ENCODE measurements around the gene JAZF1.

Gene JAZF1

DNA sequence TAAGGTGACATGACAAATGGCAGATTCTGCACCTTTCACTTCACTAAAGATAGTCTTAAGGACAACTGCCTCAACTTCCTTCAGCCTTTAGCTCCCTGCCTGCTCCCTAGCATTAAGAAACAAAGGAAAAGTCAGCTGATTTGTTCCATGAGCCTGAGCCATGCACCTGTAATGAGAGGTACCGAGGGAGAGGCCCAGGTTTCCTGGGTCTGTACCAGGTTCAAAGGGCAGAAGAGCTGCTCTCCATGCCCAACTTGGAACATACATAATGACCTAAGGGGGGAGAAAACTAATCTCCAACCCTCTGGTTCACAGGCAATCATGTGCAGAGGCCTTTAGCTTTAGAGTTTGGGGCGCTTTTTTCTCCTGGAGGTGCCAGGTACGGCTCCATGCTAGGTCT lies 111.2 kb downstream of the JAZF1 start:
- no peak for DNase-seq

DNA sequence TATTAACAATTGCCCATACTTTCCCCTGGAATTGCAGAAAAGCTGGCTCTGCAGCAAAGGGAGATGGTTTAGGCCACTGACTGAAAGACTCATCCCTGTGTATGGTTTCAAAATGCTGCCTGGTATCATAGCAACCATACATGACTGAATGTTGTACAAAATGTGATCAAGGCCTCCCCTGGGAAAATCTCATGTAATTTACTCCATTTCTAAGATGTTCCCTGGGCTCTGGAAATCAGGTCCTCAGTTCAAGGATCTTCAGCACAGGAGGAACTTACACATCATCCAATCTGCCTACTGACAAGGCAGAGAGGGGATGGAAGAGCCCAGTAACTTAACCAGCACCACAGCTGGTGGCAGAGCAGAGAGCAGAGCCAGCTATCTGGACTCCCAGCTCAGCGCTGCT lies 111.8 kb downstream of the JAZF1 start:
- no peak for DNase-seq

DNA sequence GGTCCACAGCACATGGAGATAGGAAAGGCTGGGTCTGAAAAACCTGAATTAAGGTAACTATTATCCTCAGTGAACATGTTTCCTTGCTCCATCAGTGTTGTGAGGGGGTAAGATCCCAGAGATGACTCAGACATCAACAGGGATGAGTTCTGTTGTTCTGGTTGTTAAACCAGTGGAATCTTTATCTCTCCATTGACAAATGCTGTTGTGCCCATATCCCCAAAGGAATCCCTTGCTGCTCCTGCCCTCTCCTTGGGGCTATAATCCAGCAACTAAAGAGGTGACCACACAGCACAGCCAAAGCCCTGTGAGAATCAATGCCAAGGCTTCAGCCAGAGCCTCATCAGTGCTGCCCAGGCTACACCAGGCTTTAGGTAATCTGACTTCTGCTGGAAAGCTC lies 113.4 kb downstream of the JAZF1 start:
- no peak for DNase-seq

- DNase-seq: no peak
These were observed 114.8 kb downstream of the JAZF1 start for GRCh38 chr7:28065721-28066285.

- no peak for DNase-seq
These were observed 115.3 kb downstream of the JAZF1 start for GRCh38 chr7:28065308-28065707.

DNA sequence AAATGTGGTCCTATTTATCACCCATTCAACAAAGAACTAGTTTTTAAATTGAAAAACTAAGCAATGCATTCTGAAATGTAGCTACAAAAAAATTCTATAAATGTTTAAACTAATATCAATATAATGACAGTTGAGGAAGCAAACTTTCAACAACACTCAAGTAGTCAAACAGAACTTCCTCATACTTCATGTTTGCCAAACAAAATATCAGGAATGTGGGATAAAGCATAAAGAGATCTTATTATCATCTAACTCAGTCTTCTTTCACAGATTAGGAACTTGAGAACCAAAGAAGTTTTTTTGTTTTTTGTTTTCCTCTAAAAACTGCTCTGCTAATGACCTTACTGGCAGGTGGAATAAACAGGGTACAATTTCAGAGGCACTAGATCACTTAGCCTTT lies 116.2 kb downstream of the JAZF1 start:
- DNase-seq: no peak

DNA sequence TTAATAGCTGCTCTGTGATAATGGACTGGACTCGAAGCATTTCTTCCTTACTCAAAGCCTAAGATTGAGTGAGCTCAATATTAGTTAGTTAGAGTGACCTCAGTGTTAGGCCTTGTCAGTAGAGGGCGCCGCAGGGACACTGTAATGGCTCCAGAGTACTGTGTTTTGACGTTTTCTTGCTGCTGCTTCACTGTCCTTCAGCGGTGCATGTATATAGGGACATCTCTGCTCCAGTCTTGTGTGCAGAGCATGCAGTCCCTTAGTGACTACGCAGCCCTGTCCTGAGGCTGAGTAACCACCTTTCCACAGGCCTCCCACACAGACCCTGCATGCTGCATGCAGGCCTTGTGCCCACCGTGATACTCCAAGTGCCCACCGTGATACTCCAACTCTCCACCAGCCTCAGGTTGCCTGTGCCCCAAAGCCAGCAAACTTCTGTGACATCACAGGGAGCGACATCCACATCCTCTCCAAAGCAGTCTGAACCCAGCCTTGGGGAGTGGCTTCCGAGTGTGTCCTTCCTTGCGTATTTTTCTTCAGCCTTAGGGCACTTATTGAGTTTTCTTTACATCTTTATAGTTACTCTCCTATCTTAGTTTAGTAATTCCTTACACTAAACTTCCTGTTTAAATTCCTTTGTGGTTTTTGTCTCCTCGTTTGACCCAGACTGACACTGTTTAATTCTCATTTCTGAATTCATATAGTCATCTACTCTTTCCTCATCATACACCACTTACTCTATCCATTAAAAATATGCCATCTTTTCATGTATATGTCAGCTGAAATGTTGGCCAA lies 118.2 kb downstream of the JAZF1 start:
- DNase-seq: no peak

- DNase-seq: no peak
These were observed 118.8 kb downstream of the JAZF1 start for GRCh38 chr7:28061824-28062196.

GRCh38 chr7:28060371-28060950 lies 120.1 kb downstream of the JAZF1 start:
- DNase-seq: no peak

DNA sequence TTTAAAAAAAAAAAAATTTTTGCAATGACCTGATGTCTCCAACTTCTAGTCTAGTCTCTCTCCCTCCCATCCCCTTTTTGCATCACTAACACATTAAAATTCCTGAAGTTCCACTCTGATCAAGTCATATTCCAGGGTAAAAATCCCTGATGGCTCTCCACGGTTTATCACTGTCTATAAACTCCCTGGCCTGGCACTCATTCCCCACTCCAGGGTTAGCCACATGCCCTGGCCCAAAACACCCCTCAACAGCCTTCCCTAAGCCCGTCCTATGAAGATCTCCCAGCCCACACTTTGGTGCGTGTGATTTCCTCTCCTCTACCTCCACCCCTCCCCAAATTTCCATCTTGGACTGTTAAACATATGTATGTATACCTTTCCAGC lies 125.4 kb downstream of the JAZF1 start:
- DNase-seq: no peak

DNA sequence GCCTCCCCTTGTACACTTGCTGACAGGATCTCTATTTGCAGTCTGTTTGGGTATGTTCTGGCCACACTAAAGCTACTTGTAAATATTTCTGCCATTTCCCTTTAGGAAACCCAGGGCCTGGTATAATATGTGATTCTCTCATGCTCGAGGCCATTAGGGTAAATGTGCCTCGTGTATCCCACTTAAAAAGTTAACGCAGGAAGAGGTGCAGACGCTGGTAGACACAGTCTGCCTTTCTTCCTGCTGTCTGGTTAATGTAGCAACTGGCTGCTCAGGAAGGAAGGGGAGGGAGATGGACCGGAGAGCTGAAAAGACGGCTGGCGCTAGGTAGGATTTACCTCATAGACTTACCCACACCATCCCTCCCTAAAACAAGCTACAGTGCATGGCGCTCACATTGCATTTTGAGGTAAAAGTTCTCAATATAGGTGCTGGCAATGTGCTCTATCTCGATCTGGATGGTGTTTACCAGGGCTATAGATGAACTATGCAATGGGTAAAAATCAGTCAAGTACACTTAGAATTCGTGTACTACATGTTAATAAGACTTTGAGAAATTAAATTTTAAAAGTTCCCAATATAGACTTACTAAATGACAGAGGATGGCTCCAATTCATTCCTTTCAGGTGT lies 125.9 kb downstream of the JAZF1 start:
- no peak for DNase-seq

GRCh38 chr7:28052933-28053332 lies 127.7 kb downstream of the JAZF1 start:
- no peak for DNase-seq

DNA sequence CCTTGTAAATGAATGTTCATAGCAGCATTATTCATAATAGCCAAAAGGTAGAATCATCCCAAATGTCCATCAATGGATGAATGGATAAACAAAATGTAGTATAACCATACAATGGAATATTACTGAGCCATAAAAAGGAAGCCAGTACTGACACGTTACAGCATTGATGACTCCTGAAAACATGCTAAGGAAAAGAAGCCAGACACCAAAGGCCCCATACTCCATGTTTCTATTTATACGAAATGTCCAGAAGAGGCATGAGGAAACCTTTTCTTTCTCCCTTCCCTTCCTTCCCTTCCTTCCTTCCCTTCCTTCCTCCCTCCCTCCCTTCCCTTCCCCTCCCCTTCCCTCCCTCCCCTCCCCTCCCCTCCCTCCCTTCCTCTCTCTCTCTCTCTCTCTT lies 131.9 kb downstream of the JAZF1 start:
- DNase-seq: no peak

DNA sequence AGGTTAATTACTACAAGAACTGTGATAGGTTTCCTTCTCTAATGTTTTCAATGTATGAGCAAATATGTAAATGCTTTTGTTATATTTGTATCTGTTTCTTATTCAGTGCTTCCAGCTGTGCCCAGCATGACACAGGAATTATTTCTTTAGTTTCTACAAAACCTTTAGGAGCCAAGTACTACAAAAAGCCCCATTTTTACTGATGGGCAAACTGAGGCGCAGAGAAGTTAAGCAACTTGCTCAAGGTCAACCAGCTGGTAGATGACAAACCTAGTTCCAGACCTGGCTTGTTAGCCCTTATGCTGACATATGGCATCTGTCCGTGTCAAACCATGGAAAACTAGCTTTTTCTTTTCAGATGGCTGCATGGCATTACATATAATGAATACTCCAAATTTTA lies 134.6 kb downstream of the JAZF1 start:
- no peak for DNase-seq

DNA sequence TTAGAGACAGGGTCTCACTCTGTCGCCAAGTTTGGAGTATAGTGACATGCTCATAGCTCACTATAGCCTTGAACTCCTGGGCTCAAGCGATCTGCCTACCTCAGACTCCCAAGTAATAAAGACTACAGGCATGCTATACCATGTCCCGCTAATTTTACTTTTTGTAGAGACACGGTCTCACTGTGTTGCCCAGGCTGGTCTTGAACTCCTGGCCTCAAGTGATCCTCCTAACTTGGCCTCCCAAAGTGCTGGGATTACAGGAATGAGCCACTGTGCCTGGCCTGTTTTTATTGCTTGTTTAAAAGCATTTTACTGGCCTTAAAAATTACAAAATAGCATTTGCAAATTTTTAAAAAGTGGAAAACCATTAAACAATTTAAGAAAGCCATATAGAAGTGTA lies 135.0 kb downstream of the JAZF1 start:
- DNase-seq: no peak

DNA sequence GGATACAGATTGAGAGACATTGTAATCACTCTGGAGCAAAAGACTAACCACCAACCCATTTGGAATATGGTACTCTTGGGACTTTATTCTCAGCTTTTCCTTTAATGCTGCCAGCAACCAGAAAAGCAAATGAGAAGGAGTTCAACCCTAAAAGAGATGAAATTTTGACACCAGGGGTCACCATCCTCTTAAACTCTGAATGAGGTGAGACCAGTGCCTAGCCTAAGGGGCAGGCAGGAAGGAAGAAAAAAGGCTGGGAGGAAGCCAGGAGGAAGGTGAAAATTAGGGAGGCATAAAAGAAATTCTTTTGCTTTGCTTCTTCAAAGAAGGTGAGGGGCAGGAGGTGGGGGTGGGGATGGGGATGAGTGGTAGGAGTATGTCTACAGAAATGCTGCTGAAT lies 135.8 kb downstream of the JAZF1 start:
- DNase-seq: no peak

DNA sequence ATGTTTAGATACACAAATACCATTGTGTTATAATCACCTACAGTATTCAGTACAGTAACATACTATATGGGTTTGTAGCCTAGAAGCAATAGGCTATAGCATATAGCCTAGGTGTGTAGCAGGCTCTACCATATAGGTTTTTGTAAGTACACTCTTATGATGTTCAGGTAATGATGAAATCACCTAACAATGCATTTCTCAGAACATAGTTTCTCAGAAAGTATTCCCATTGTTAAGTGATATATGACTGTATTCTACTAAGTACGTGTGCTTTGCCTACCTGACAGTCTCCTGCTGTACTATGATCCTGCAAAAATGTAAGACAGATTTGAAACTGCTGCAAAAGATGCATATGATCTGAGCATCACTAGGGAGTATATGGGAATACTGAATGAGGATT lies 137.9 kb downstream of the JAZF1 start:
- DNase-seq: no peak

DNA sequence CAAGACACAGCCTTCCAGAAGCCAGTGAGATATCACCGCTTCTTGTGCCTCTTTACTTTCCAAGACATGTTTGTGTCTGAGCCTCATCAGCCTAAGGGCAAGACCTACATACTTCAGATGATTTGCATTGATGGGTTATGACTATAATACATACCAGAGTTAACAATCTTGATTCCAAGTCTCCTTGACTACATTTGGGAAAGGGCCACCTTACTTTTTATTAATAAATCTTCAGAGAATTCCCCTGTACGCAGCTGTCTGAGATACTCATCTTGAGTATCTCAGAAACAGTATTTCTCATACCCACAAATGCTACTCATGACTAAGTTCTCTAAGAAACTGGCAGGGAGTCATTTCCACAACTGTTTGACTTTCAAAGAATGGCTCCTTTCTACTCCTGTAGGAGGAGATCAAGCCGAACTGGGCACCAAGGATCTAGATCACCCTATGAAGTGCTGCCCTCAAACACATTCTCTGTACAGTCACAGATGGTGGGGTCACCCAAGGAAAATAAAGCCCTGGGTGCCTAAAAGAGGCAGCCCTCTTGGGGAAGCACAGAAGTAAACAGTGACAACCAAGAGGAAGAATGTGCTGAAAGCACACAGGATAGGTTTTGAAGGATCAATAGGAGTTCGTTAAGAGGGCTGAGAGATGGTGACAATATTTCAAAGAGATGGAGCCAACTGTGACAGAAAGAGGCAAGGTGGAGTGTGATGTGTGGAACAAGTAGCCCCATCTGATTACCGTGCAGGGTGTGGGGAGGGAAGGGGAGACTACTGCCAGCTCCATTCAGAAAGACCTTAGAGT lies 138.9 kb downstream of the JAZF1 start:
- no peak for DNase-seq

- no peak for DNase-seq
These were observed 142.3 kb downstream of the JAZF1 start for GRCh38 chr7:28038175-28038797.

DNA sequence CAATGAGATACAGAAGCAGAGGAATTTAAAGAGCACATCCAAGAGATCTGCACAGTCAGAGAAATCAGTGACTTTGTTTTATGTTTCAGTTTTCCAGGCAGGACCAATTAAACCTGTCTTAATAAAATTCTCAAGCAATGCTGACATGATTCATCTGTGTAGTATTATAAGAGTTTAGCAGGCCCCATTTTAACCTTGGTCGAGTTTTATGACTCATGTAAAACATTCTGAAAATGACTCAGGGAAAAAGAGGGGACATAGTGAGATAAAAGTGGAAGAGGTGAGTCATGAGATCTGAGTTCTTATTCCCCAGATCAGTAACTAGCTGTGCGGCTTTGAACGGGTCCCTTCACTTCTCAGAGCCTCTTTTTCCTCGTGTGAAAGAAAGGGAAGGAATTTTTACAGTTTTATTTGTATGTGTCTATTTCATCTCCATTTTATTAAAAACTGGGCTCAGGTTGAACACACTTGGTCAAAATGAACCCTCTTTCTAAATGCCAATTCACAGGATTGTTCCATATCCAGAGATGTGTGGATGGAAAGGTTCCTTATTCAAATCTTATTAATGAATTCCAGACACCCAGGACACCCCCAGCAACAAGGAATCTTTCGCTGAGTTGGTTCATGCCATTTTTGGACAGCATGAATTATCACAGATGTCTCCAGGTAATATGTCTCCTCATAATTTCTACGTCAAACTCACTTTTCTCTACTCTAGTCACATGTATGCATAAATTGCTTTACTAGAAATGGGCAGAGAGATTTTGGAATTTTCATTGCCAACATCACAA lies 143.2 kb downstream of the JAZF1 start:
- no peak for DNase-seq

- DNase-seq: no peak
These were observed 143.9 kb downstream of the JAZF1 start for GRCh38 chr7:28036696-28037095.

DNA sequence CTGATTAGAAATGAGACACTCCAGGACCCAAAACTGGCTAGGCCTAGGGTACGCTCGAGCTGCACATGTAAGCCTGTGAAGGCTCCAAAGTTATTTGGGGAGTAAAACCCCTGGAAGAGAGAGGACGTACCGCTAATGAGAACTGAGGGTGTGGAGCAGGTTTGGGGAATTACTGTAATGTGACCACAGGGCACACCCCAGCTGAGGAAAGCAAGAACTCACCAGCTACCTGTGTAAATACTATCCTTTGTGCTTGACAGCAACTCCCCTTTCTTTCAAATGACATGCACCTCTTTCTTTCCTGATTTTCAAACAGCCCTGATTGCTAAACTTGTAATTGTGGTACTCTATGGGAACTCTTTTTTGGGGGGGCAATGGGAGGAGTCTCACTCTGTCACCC lies 147.2 kb downstream of the JAZF1 start:
- no peak for DNase-seq

Measured in 8988T (cell line).